ENCODE results near the gene POLR3E.

DNA sequence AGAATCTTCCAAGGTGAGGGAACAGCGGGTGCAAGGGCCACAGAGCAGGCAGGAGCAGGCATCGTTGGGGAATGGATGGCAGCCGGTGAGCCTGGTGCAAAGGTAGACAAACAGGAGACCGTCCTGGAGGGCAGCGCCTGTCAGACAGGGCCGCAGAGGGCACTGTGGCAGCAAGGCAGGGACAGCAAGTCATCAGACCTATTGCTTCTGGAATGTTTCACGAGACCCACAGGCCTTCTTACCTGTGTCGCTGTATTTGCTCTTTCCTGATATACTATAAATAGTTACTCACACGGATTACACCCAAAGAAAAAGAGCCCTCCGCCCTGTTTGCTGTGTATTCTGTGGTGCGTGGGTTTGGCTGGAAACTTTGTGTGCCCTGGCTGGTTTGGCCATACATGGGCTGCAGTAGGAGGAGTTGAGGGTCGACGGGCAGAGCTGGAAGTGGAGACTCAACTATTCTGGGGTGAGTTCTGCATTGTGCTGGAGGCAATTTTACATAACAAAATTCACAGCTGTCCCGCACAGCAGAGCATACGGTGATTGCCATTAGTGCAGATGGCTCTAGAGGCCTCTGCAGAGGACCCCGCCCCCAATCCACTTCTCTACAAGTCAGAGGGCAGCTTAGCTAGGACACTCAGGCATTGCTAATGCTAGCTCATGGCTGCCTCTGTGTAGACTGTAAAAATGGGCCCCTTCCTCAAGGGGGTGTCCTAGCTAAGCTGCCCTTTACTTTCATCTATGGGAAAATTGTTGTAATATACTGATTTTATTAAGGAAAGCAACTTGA, 18.6 kb upstream of the POLR3E start:
- no peak for TF ChIP-seq POLR2AphosphoS5 (IDR thresholded peaks at IDR 0.05; ENCODE audit: low read depth, low read length)
- TF ChIP-seq POLR2A (IDR thresholded peaks at IDR 0.05; ENCODE audit: low read depth, low read length) = no peak
